H9 (cell line): ENCODE results near the gene GREB1L. TPM values are rescaled to one million over a fixed set of nuclear protein-coding genes. Genes with fewer than 3 reads are reported as not detected.

Source experiments
- DNase-seq: peaks from one replicate; pipeline ENCODE4 v3.0.0-alpha.2; 2017
- H2AFZ ChIP-seq: one replicate; pipeline ENCODE4 v1.6.1; 2013; ENCODE audit warnings: mild to moderate bottlenecking, low read length, control low read depth, moderate library complexity
- H2AK5ac ChIP-seq: 2 replicates; pipeline ENCODE4 v1.6.1; 2013; ENCODE audit warnings: low read length, control low read depth, mixed read lengths; ENCODE audit not compliant: insufficient read length
- H2BK120ac ChIP-seq: one replicate; pipeline ENCODE4 v1.6.1; 2013; ENCODE audit warnings: low read depth, mild to moderate bottlenecking, low read length, control low read depth, inconsistent platforms; ENCODE audit not compliant: poor library complexity, severe bottlenecking
- H2BK12ac ChIP-seq: 2 replicates; pipeline ENCODE4 v1.6.1; 2013; ENCODE audit warnings: low read length, control low read depth, mixed read lengths, low read depth; ENCODE audit not compliant: insufficient read length
- H2BK15ac ChIP-seq: 2 replicates; pipeline ENCODE4 v1.6.1; 2013; ENCODE audit warnings: low read depth, low read length, control low read depth
- H2BK20ac ChIP-seq: one replicate; pipeline ENCODE4 v1.6.1; 2013; ENCODE audit warnings: low read depth, mild to moderate bottlenecking, low read length, control low read depth, inconsistent platforms; ENCODE audit not compliant: poor library complexity, severe bottlenecking
- H2BK5ac ChIP-seq: 2 replicates; pipeline ENCODE4 v1.6.1; 2013; ENCODE audit warnings: low read length, control low read depth, mixed read lengths; ENCODE audit not compliant: insufficient read length
- H3K14ac ChIP-seq: 2 replicates; pipeline ENCODE4 v1.6.1; 2013; ENCODE audit warnings: low read length, control low read depth; ENCODE audit not compliant: insufficient read depth
- H3K18ac ChIP-seq: 2 replicates; pipeline ENCODE4 v1.6.1; 2013; ENCODE audit warnings: low read depth, mild to moderate bottlenecking, mixed read lengths, low read length, control low read depth; ENCODE audit not compliant: insufficient read length
- H3K23ac ChIP-seq: 2 replicates; pipeline ENCODE4 v1.6.1; 2013; ENCODE audit warnings: low read length, control low read depth, mixed read lengths, low read depth; ENCODE audit not compliant: insufficient read length
- H3K23me2 ChIP-seq: 2 replicates; pipeline ENCODE4 v1.6.1; 2013; ENCODE audit warnings: low read depth, mild to moderate bottlenecking, mixed read lengths, low read length, control low read depth; ENCODE audit not compliant: insufficient read length, poor library complexity, severe bottlenecking
- H3K27ac ChIP-seq: 2 replicates; pipeline ENCODE4 v1.5.1; 2013; ENCODE audit warnings: low read length, control low read depth, mixed read lengths, low read depth; ENCODE audit not compliant: insufficient read length
- H3K27me3 ChIP-seq: 2 replicates; pipeline ENCODE4 v1.6.1; 2013; ENCODE audit warnings: low read length, control low read depth, inconsistent platforms; ENCODE audit not compliant: insufficient read depth
- H3K4ac ChIP-seq: 2 replicates; pipeline ENCODE4 v1.6.1; 2013; ENCODE audit warnings: low read depth, mild to moderate bottlenecking, control low read depth, inconsistent platforms, low read length, moderate library complexity
- H3K4me1 ChIP-seq: 2 replicates; pipeline ENCODE4 v1.6.1; 2013; ENCODE audit warnings: low read length, control low read depth, inconsistent platforms; ENCODE audit not compliant: insufficient read depth
- H3K4me2 ChIP-seq: 2 replicates; pipeline ENCODE4 v1.6.1; 2013; ENCODE audit warnings: low read length, control low read depth, mixed read lengths; ENCODE audit not compliant: insufficient read length, insufficient read depth
- H3K56ac ChIP-seq: 2 replicates; pipeline ENCODE4 v1.6.1; 2013; ENCODE audit warnings: low read depth, mild to moderate bottlenecking, mixed read lengths, low read length, control low read depth; ENCODE audit not compliant: insufficient read length
- H3K79me1 ChIP-seq: 2 replicates; pipeline ENCODE4 v1.6.1; 2013; ENCODE audit warnings: low read depth, mild to moderate bottlenecking, moderate library complexity, low read length, control low read depth, inconsistent platforms; ENCODE audit not compliant: insufficient read depth, poor library complexity, severe bottlenecking
- H3K79me2 ChIP-seq: 2 replicates; pipeline ENCODE4 v1.6.1; 2013; ENCODE audit warnings: low read length, control low read depth, inconsistent platforms; ENCODE audit not compliant: insufficient read depth
- H3K9ac ChIP-seq: 2 replicates; pipeline ENCODE4 v1.6.1; 2013; ENCODE audit warnings: low read length, control low read depth, mixed read lengths; ENCODE audit not compliant: insufficient read length; ENCODE audit errors: extremely low read depth
- H3K9me3 ChIP-seq: one replicate; pipeline ENCODE4 v1.6.1; 2013; ENCODE audit warnings: low read depth, low read length, inconsistent platforms; ENCODE audit not compliant: control insufficient read depth
- H3T11ph ChIP-seq: one replicate; pipeline ENCODE4 v1.6.1; 2013; ENCODE audit warnings: mild to moderate bottlenecking, low read length, control low read depth, inconsistent platforms
- H4K20me1 ChIP-seq: one replicate; pipeline ENCODE4 v1.6.1; 2013; ENCODE audit not compliant: control insufficient read depth, insufficient read length, insufficient read depth
- H4K5ac ChIP-seq: 2 replicates; pipeline ENCODE4 v1.6.1; 2013; ENCODE audit warnings: low read depth, mild to moderate bottlenecking, mixed read lengths, low read length, control low read depth; ENCODE audit not compliant: insufficient read length
- H4K8ac ChIP-seq: replicated peaks from 2 replicates; pipeline ENCODE4 v1.6.1; 2013; ENCODE audit warnings: low read length, control low read depth, mixed read lengths, low read depth; ENCODE audit not compliant: insufficient read length
- H4K91ac ChIP-seq: 2 replicates; pipeline ENCODE4 v1.6.1; 2013; ENCODE audit warnings: low read depth, mild to moderate bottlenecking, moderate library complexity, mixed read lengths, low read length, control low read depth; ENCODE audit not compliant: insufficient read length
- H3K27ac Mint-ChIP-seq, 3 experiments: 2 replicates in 2 of 3; 3 replicates in 1 of 3; pipeline ENCODE4 v1.8.0; 2020 to 2021; ENCODE audit warnings: mixed read lengths in 3 of 3, mild to moderate bottlenecking in 1 of 3, moderate library complexity in 1 of 3
- H3K27me3 Mint-ChIP-seq: 2 replicates; pipeline ENCODE4 v1.8.0; 2021; ENCODE audit warnings: low read depth, mild to moderate bottlenecking, moderate library complexity, mixed read lengths
- H3K36me3 Mint-ChIP-seq, 3 experiments: 2 replicates in 2 of 3; 3 replicates in 1 of 3; pipeline ENCODE4 v1.8.0; 2020 to 2021; ENCODE audit warnings: low read depth in 3 of 3, mixed read lengths in 3 of 3; ENCODE audit not compliant: insufficient read depth in 1 of 3
- H3K4me1 Mint-ChIP-seq, 2 experiments: 2 replicates each; pipeline ENCODE4 v1.8.0; 2020; ENCODE audit warnings: mixed read lengths in 2 of 2
- H3K4me3 Mint-ChIP-seq, 2 experiments: 2 replicates in 1 of 2; 3 replicates in 1 of 2; pipeline ENCODE4 v1.8.0; 2020 to 2021; ENCODE audit warnings: mild to moderate bottlenecking in 2 of 2, mixed read lengths in 2 of 2, moderate library complexity in 1 of 2
- H3K9me3 Mint-ChIP-seq, 2 experiments: 2 replicates in 1 of 2; 3 replicates in 1 of 2; pipeline ENCODE4 v1.8.0; 2020; ENCODE audit warnings: mild to moderate bottlenecking in 2 of 2, mixed read lengths in 2 of 2, moderate library complexity in 1 of 2
- CTCF ChIP-seq: fragments of 200-600 bp; sonication (generic); conservative IDR thresholded peaks from 3 replicates; pipeline ENCODE4 v1.8.0; 2021; ENCODE audit warnings: antibody characterized with exemption, mild to moderate bottlenecking
- WGBS: extraction: QIAGEN DNeasy Blood & Tissue Kit; methylation state at CpG from one replicate; pipeline ENCODE4 v1.1.7; 2013; ENCODE audit warnings: missing lambda C conversion rate, low lambda C conversion rate, mixed read lengths; ENCODE audit not compliant: insufficient read length; ENCODE audit errors: extremely low coverage; 5-methylcytosine and 5-hydroxymethylcytosine counted together
- total RNA-seq: library from RNA; stranded (reverse); gene quantifications from 2 replicates; pipeline ENCODE4 v1.2.1, GENCODE V29; 2021

The GREB1L gene
- total RNA-seq, 1 experiment from 2014 or later, result 2.7 TPM

DNA sequence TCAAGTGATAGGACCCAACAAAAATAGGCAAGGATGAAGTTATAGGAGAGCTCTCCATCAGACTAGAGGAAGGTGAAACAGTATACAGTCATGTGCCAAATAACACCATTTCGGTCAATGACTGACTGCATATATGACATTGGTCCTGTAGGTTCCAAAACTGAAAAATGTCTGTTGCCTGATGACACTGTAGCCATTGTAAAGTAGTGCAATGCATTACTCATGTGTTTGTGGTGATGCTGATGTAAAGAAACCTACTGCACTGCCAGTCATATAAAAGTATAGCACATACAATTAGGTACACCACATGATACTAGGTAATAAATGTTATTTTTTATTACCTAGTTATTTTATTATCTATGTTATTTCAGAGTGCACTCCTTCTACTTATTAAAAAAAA, 147.9 kb downstream of the GREB1L start:
- Histone ChIP-seq H4K91ac (no peak overlapping the region), H4K20me1 (no peaks in the 10 kb centered on the region), H2AFZ (no peak overlapping the region), H3K4ac (no peak overlapping the region), H3K18ac (no peak overlapping the region), H3K9ac (no peak overlapping the region), H3K27ac (no peak overlapping the region), H2BK15ac (no peak overlapping the region), H2BK12ac (no peak overlapping the region), H3K79me2 (no peaks in the 10 kb centered on the region), H4K5ac (no peak overlapping the region), H3K79me1 (no peaks in the 10 kb centered on the region), H2AK5ac (no peak overlapping the region), H2BK20ac (no peak overlapping the region), H2BK120ac (no peak overlapping the region), H3K4me1 (no peaks in the 10 kb centered on the region), H3K27me3 (peaks cover 35% of the 10 kb centered on the region), H4K8ac (no peak overlapping the region), H3K9me3 (no peaks in the 10 kb centered on the region), H3K23ac (no peak overlapping the region), H3K23me2 (no peaks in the 10 kb centered on the region), H3K4me2 (no peak overlapping the region), H2BK5ac (no peak overlapping the region), H3T11ph (no peak overlapping the region), H3K56ac (no peak overlapping the region), H3K14ac (no peak overlapping the region)
- H3K27me3 Mint-ChIP-seq, result peaks cover 89% of the 10 kb centered on the region
- H3K4me3 Mint-ChIP-seq, result no peak overlapping the region
- DNase-seq, result no peak
- TF ChIP-seq CTCF, result no peak
- peaks cover 0 to 5% of the 10 kb centered on the region in 2 experiments; a peak in 3 of 5 replicates for H3K9me3 Mint-ChIP-seq
- peaks cover 0 to 21% (median 0%) of the 10 kb centered on the region in 3 experiments; a peak in 2 of 7 replicates for H3K36me3 Mint-ChIP-seq
- peaks cover 18 to 40% of the 10 kb centered on the region in 2 experiments for H3K4me1 Mint-ChIP-seq
- no peak overlapping the region for H3K27ac Mint-ChIP-seq
- no CpG with 5 or more reads among the region's 1 CpG for WGBS
